ENCODE data around the gene STK24. TPM values are rescaled to one million over a fixed set of nuclear protein-coding genes. Genes with fewer than 3 reads are reported as not detected.

STK24 gene
- polyA plus RNA-seq, 1 of the 3 experiments (the other 2 are of a cell fraction): 30.5 TPM

GRCh38 chr13:98429081-98429480 lies 147.8 kb downstream of the STK24 start:
- no peak overlapping the region for H3K9ac ChIP-seq
- H3K27me3 ChIP-seq (ENCODE audit: insufficient read depth): no peaks in the 10 kb centered on the region
- no peak overlapping the region for H3K4me3 ChIP-seq (ENCODE audit: low read depth in 2 of 2, low read length in 1 of 2)
- H3K27ac ChIP-seq (ENCODE audit: low read depth in 2 of 2, low read length in 1 of 2): no peak overlapping the region
- TF ChIP-seq JUND (IDR thresholded peaks at IDR 0.05) (no peak), FOXM1 (IDR thresholded peaks at IDR 0.05; ENCODE audit: low read depth) (no peak), GABPA (IDR thresholded peaks at IDR 0.05; ENCODE audit: low read depth) (no peak), TEAD4 (IDR thresholded peaks at IDR 0.05; ENCODE audit: borderline replicate concordance, insufficient read depth) (no peak), RXRA (IDR thresholded peaks at IDR 0.05; ENCODE audit: borderline replicate concordance, low read depth) (no peak), YY1 (IDR thresholded peaks at IDR 0.05; ENCODE audit: low read depth) (no peak), RFX5 (IDR thresholded peaks at IDR 0.05; ENCODE audit: low read length) (no peak), TAF1 (IDR thresholded peaks at IDR 0.05; ENCODE audit: borderline replicate concordance, low read depth, low read length) (no peak), MAX (IDR thresholded peaks at IDR 0.05; ENCODE audit: low read depth) (no peak), SMC3 (IDR thresholded peaks at IDR 0.05; ENCODE audit: low read depth, low read length) (no peak), USF1 (IDR thresholded peaks at IDR 0.05; ENCODE audit: borderline replicate concordance, low read depth) (no peak), RAD21 (IDR thresholded peaks at IDR 0.05; ENCODE audit: low read length) (no peak), FOSL2 (IDR thresholded peaks at IDR 0.05; ENCODE audit: borderline replicate concordance, low read depth) (no peak), MXI1 (IDR thresholded peaks at IDR 0.05; ENCODE audit: low read depth, low read length) (no peak), RCOR1 (IDR thresholded peaks at IDR 0.05; ENCODE audit: low read length) (no peak)
- H3F3A ChIP-seq (replicated peaks; ENCODE audit: insufficient read depth): no peaks in the 10 kb centered on the region
- ChIA-PET POLR2A (no interaction called here), CTCF (no interaction called here)
- H3K9me3 ChIP-seq: no peaks in the 10 kb centered on the region
- H3K79me2 ChIP-seq (ENCODE audit: insufficient read depth): no peaks in the 10 kb centered on the region
- no peaks in the 10 kb centered on the region for H4K20me1 ChIP-seq (ENCODE audit: insufficient read depth)
- peaks cover 1 to 9% of the 10 kb centered on the region in 2 experiments for H3K36me3 ChIP-seq (replicated peaks in 1 of 2; ENCODE audit: control insufficient read depth in 1 of 2, insufficient read depth in 2 of 2, low read length in 1 of 2)
- no peak for DNase-seq
- no peak overlapping the region for H2AFZ ChIP-seq (ENCODE audit: low read depth)
- WGBS (ENCODE audit: low lambda C conversion rate): 87% methylated on average over 10 of the region's 10 CpGs
- H3K4me1 ChIP-seq (ENCODE audit: control insufficient read depth in 1 of 2, insufficient read depth in 2 of 2, low read depth in 1 of 2, low read length in 1 of 2): no peaks in the 10 kb centered on the region
- H3K4me2 ChIP-seq: no peak overlapping the region
- no peaks in the 10 kb centered on the region for H3K9me2 ChIP-seq

GRCh38 chr13:98428256-98428966 lies 148.5 kb downstream of the STK24 start:
- TF ChIP-seq RCOR1 (IDR thresholded peaks at IDR 0.05; ENCODE audit: low read length) (no peak), GABPA (IDR thresholded peaks at IDR 0.05; ENCODE audit: low read depth) (no peak), FOXM1 (IDR thresholded peaks at IDR 0.05; ENCODE audit: low read depth) (no peak), MXI1 (IDR thresholded peaks at IDR 0.05; ENCODE audit: low read depth, low read length) (no peak), USF2 (IDR thresholded peaks at IDR 0.05; ENCODE audit: borderline replicate concordance, low read depth, low read length) (no peak), SIN3A (IDR thresholded peaks at IDR 0.05; ENCODE audit: borderline replicate concordance, low read depth, low read length) (no peak)

More at GRCh38 chr13:98428256-98428966, 148.5 kb downstream of the STK24 start:
- Histone ChIP-seq H3F3A (replicated peaks; ENCODE audit: insufficient read depth) (no peaks in the 10 kb centered on the region), H3K9ac (no peak overlapping the region), H3K4me3 (ENCODE audit: low read depth in 2 of 2, low read length in 1 of 2) (no peak overlapping the region), H3K9me3 (no peaks in the 10 kb centered on the region), H2AFZ (ENCODE audit: low read depth) (no peak overlapping the region), H3K36me3 (replicated peaks in 1 of 2; ENCODE audit: control insufficient read depth in 1 of 2, insufficient read depth in 2 of 2, low read length in 1 of 2) (peaks cover 3 to 9% of the 10 kb centered on the region in 2 experiments), H3K27me3 (ENCODE audit: insufficient read depth) (no peaks in the 10 kb centered on the region), H3K4me2 (no peak overlapping the region), H3K9me2 (no peaks in the 10 kb centered on the region), H3K27ac (ENCODE audit: low read depth in 2 of 2, low read length in 1 of 2) (no peak overlapping the region), H3K4me1 (ENCODE audit: control insufficient read depth in 1 of 2, insufficient read depth in 2 of 2, low read depth in 1 of 2, low read length in 1 of 2) (no peaks in the 10 kb centered on the region), H4K20me1 (ENCODE audit: insufficient read depth) (no peaks in the 10 kb centered on the region), H3K79me2 (ENCODE audit: insufficient read depth) (no peaks in the 10 kb centered on the region)
- WGBS (ENCODE audit: low lambda C conversion rate): 94% methylated on average over 15 of the region's 15 CpGs
- CTCF ChIA-PET: interaction anchor here (1.2 to 2.5 kb wide), 2 partner anchors 17 to 20 kb away, joined by 3 to 10 read pairs; no protein-coding TSS in a partner anchor
- no peak for DNase-seq
- POLR2A ChIA-PET: no interaction called here
